ENCODE results near the gene MCRS1. TPM values are rescaled to one million over a fixed set of nuclear protein-coding genes. Genes with fewer than 3 reads are reported as not detected.
"Not testable (repeated sequence)": the region's sequence is repeated elsewhere in the genome, so short reads cannot be mapped to it uniquely, and the experiment has no call there.

The MCRS1 gene
- 61.7 TPM for polyA plus RNA-seq (2013, experiment 1 of 2; ENCODE audit: insufficient read length)
- polyA plus RNA-seq (2013, experiment 2 of 2; ENCODE audit: insufficient read length), result 46.9 TPM

GRCh38 chr12:49567611-49568441 is at the start of gene MCRS1:
MCRS1 (minus strand) TSS chr12:49568142; CDS start chr12:49566731, 1,411 bp downstream.
- DNase-seq, result peak; percentile 91

- DNase-seq, result no peak
These were observed 48.7 kb upstream of the MCRS1 start for GRCh38 chr12:49616533-49617219.

- DNase-seq, result peak; percentile 49
These were observed 47.8 kb upstream of the MCRS1 start for GRCh38 chr12:49615725-49616124.

GRCh38 chr12:49612210-49612609 is 44.3 kb upstream of the MCRS1 start:
- no peak for DNase-seq

GRCh38 chr12:49610785-49611184 is 42.8 kb upstream of the MCRS1 start:
- DNase-seq, result not testable (repeated sequence)

- DNase-seq, result no peak
These were observed 41.9 kb upstream of the MCRS1 start for GRCh38 chr12:49609875-49610154.

- DNase-seq, result no peak
These were observed 41.3 kb upstream of the MCRS1 start for GRCh38 chr12:49609059-49609874.

GRCh38 chr12:49605539-49605938 is 37.6 kb upstream of the MCRS1 start, which contains the start of gene FAM186B:
FAM186B (minus strand) TSS chr12:49605639; CDS start chr12:49605477, 162 bp downstream.
- not testable (repeated sequence) for DNase-seq

GRCh38 chr12:49604856-49605255 is 36.9 kb upstream of the MCRS1 start:
- DNase-seq, result no peak

GRCh38 chr12:49603721-49604120 is 35.8 kb upstream of the MCRS1 start:
- DNase-seq, result no peak

GRCh38 chr12:49599961-49600360 is 32.0 kb upstream of the MCRS1 start:
- no peak for DNase-seq

- no peak for DNase-seq
These were observed 30.6 kb upstream of the MCRS1 start for GRCh38 chr12:49598527-49598926.

GRCh38 chr12:49588721-49589516 is 21.0 kb upstream of the MCRS1 start:
- peak; percentile 30 for DNase-seq

- DNase-seq, result no peak
These were observed 20.3 kb upstream of the MCRS1 start for GRCh38 chr12:49588281-49588680.

GRCh38 chr12:49587174-49587908 is 19.4 kb upstream of the MCRS1 start:
- no peak for DNase-seq

- DNase-seq, result no peak
These were observed 17.8 kb upstream of the MCRS1 start for GRCh38 chr12:49585477-49586459.

- DNase-seq, result no peak
These were observed 16.6 kb upstream of the MCRS1 start for GRCh38 chr12:49584591-49584990.

GRCh38 chr12:49583366-49584094 is 15.6 kb upstream of the MCRS1 start:
- DNase-seq, result no peak

- no peak for DNase-seq
These were observed 14.9 kb upstream of the MCRS1 start for GRCh38 chr12:49582850-49583249.

Measured in fibroblast of skin of back (primary cell).